ENCODE data around the gene ACADM.
"Not testable (repeated sequence)": the region's sequence is repeated elsewhere in the genome, so short reads cannot be mapped to it uniquely, and the experiment has no call there.

ACADM gene

GRCh38 chr1:75733661-75734060 lies 9.2 kb downstream of the ACADM start:
- in situ Hi-C loops (cut with MboI; ENCODE audit: low sequenced_read_pairs), result no loop called here

- in situ Hi-C loops (cut with MboI; ENCODE audit: low sequenced_read_pairs), result no loop called here
These were observed 11.5 kb downstream of the ACADM start for GRCh38 chr1:75736016-75736415.

GRCh38 chr1:75742047-75742625 lies 17.6 kb downstream of the ACADM start:
- in situ Hi-C loops (cut with MboI; ENCODE audit: low sequenced_read_pairs), result no loop called here

- in situ Hi-C loops (cut with MboI; ENCODE audit: low sequenced_read_pairs), result no loop called here
These were observed 20.8 kb downstream of the ACADM start for GRCh38 chr1:75745276-75745675.

GRCh38 chr1:75757210-75757609 lies 32.7 kb downstream of the ACADM start:
- in situ Hi-C loops (cut with MboI; ENCODE audit: low sequenced_read_pairs), result not testable (repeated sequence)

- in situ Hi-C loops (cut with MboI; ENCODE audit: low sequenced_read_pairs), result not testable (repeated sequence)
These were observed 34.0 kb downstream of the ACADM start for GRCh38 chr1:75758543-75758942.

GRCh38 chr1:75764057-75764655 lies 39.6 kb downstream of the ACADM start:
- in situ Hi-C loops (cut with MboI; ENCODE audit: low sequenced_read_pairs), result no loop called here

- in situ Hi-C loops (cut with MboI; ENCODE audit: low sequenced_read_pairs), result no loop called here
These were observed 41.3 kb downstream of the ACADM start for GRCh38 chr1:75765697-75766355.

- in situ Hi-C loops (cut with MboI; ENCODE audit: low sequenced_read_pairs), result no loop called here
These were observed 43.5 kb downstream of the ACADM start for GRCh38 chr1:75768016-75768415.

- in situ Hi-C loops (cut with MboI; ENCODE audit: low sequenced_read_pairs), result no loop called here
These were observed 46.3 kb downstream of the ACADM start for GRCh38 chr1:75770761-75771160.

- in situ Hi-C loops (cut with MboI; ENCODE audit: low sequenced_read_pairs), result no loop called here
These were observed 47.5 kb downstream of the ACADM start for GRCh38 chr1:75771978-75772377.

- in situ Hi-C loops (cut with MboI; ENCODE audit: low sequenced_read_pairs), result not testable (repeated sequence)
These were observed 53.3 kb downstream of the ACADM start for GRCh38 chr1:75777812-75778211.

GRCh38 chr1:75778694-75779093 lies 54.2 kb downstream of the ACADM start:
- in situ Hi-C loops (cut with MboI; ENCODE audit: low sequenced_read_pairs), result not testable (repeated sequence)

- in situ Hi-C loops (cut with MboI; ENCODE audit: low sequenced_read_pairs), result not testable (repeated sequence)
These were observed 55.7 kb downstream of the ACADM start for GRCh38 chr1:75780183-75780582.

GRCh38 chr1:75783920-75784319 lies 59.4 kb downstream of the ACADM start:
- in situ Hi-C loops (cut with MboI; ENCODE audit: low sequenced_read_pairs), result not testable (repeated sequence)

GRCh38 chr1:75785320-75785982 lies 60.9 kb downstream of the ACADM start:
- in situ Hi-C loops (cut with MboI; ENCODE audit: low sequenced_read_pairs), result no loop called here

GRCh38 chr1:75785983-75786853 lies 61.7 kb downstream of the ACADM start, which contains the start of gene RABGGTB:
TSS of gene RABGGTB (plus strand) at chr1:75786256. CDS start at chr1:75786272, 16 bp downstream.
- in situ Hi-C loops (cut with MboI; ENCODE audit: low sequenced_read_pairs), result no loop called here

- in situ Hi-C loops (cut with MboI; ENCODE audit: low sequenced_read_pairs), result no loop called here
These were observed 62.5 kb downstream of the ACADM start for GRCh38 chr1:75786901-75787493.

- in situ Hi-C loops (cut with MboI; ENCODE audit: low sequenced_read_pairs), result no loop called here
These were observed 63.0 kb downstream of the ACADM start for GRCh38 chr1:75787524-75787923.

GRCh38 chr1:75789988-75790387 lies 65.5 kb downstream of the ACADM start:
- in situ Hi-C loops (cut with MboI; ENCODE audit: low sequenced_read_pairs), result no loop called here

All from HL-60/S4 treated with retinoic acid at 250 ng/mL for 4 days and 3 days (cell line).